GM19468 (cell line): ENCODE data around the gene CPNE6.
"Not testable (repeated sequence)": the region's sequence is repeated elsewhere in the genome, so short reads cannot be mapped to it uniquely, and the experiment has no call there.

Experiments
- ATAC-seq: cut with Tn5 transposase; IDR thresholded peaks from one replicate; pipeline ENCODE4 v1.9.1; 2021; ENCODE audit warnings: mild to moderate bottlenecking, moderate library complexity, moderate number of reproducible peaks; ENCODE audit not compliant: unreplicated experiment; ENCODE audit errors: extremely low read depth

CPNE6 gene

GRCh38 chr14:24098927-24099813 lies 27.8 kb downstream of the CPNE6 start:
- no peak for ATAC-seq

DNA sequence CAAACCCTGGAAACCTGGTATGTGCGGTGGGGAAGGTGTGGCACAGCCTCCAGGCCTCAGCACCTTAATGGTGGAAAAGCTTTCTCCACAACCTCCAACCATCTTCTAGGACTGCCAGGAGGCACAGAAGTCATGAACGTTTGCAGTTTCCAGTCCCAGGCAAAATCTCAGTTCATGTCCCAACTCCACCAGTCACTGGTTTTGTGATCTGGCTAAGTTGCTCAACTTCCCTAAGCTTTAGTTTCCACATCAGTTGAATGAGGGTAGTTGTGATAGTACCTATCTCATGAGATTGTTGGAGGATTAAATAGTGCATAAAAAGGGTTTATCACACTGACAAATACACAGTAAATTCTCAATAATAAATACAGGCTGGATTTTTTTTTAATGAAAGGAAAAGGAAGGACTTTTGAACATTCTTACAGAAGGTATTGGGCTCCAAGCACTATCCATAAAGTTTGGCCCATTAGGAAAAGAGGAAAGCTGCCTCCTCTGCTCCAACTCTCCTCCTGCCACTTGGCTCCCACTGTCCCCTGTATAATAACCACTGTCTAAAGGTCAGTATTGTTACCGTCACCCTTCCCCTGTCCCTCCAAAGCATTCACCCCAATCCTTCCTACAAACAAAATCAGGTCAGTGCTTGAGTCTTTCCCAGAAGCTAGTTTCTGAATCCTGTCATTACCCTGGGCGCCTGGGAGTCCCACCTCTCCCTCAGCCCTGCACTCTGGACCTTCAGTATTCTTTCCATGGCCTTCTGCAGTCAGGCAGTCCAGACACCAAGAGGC lies 29.0 kb downstream of the CPNE6 start:
- no peak for ATAC-seq

DNA sequence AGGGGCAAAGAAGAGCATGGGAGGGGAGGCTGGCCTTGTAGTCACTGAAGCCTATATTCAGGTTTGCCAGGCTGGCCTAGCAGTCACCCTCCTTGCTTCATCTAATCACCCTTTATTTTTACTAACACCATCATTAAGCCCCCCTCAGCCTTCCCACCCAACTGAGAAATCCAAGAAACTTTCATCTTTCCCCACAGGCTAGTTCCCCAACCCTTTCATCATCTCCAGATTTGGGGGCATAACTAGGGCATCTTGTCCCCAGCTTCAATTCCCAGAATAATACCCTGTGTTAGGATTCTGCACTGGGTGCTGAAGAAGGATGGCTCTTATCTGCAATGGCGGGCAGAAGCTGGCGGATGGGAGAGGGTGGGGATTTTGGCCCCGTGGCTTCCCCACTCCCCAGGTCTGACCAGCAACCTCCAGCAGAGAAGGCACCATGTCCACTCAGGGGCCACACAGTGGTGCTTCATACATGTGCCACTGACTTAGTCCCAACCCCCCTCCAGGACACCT lies 29.7 kb downstream of the CPNE6 start:
- ATAC-seq = no peak

GRCh38 chr14:24102357-24103048 lies 31.1 kb downstream of the CPNE6 start:
- ATAC-seq = no peak

DNA sequence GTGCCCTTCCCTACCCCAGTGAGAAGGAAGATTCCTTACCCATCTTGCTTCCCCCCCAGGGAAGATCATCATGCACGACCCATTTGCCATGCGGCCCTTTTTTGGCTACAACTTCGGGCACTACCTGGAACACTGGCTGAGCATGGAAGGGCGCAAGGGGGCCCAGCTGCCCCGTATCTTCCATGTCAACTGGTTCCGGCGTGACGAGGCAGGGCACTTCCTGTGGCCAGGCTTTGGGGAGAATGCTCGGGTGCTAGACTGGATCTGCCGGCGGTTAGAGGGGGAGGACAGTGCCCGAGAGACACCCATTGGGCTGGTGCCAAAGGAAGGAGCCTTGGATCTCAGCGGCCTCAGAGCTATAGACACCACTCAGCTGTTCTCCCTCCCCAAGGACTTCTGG lies 32.1 kb downstream of the CPNE6 start:
- no peak for ATAC-seq

DNA sequence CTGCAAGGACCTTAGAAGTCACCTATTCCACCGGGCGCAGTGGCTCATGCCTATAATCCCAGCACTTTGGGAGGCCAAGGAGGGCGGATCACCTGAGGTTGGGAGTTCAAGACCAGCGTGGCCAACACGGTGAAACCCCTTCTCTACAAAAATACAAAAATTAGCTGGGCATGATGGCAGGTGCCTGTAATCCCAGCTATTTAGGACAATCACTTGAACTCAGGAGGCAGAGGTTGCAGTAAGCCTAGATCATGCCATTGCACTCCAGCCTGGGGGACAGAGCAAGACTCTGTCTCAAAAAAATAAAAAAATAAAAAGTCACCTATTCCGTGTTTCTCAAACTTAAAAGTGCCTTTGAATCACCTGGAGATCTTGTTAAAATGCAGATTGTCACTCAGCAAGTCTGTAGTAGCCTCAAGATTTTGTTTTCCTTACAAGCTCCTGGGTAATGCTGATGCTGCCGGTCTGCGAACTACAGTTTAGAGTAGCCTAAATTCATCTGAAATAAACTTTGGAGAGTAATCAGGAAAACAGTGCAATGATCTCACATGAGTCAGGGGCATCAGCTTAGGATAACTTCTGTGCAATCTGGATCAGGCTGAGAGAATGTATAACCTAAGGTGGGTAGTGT lies 34.4 kb downstream of the CPNE6 start:
- not testable (repeated sequence) for ATAC-seq

GRCh38 chr14:24106672-24107271 lies 35.4 kb downstream of the CPNE6 start:
- no peak for ATAC-seq

DNA sequence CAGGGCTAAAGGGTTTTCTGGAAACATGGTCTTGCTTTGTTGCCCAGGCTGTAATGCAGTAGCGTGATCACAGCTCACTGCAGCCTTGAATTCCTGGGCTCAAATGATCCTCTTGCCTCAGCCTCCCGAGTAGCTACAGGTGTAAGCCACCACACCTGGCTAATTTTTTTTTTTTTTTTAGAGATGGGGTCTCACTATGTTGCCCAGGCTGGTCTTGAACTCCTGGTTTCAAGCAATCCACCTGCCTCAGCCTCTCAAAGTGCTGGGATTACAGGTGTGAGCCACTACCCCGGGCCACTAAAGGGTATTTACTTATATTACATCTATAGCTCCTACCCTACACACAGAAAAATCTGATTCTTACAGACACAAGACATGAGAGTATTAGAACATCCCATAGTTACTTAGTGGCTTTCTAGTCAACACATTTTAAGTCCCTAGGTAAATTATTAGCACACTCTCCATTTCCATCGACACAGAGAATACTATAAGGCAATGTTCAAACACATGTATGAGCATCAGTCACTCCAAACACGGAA lies 37.0 kb downstream of the CPNE6 start:
- ATAC-seq = no peak

DNA sequence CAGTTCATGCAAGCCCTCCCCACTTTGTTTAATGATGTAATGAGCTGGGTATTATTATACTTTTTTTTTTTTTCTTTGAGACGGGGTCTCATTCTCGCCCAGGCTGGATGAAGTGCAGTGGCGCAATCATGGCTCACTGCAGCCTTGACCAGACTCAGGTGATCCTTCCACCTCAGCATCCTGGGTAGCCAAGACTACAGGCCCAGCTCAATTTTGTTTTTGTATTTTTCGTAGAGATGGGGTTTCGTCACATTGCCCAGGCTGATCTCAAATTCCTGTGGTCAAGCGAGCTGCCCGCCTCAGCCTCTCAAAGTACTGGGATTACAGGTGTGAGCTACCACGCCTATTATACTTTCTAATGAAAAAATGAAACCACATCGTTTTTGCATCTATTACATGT lies 38.7 kb downstream of the CPNE6 start:
- ATAC-seq = no peak

DNA sequence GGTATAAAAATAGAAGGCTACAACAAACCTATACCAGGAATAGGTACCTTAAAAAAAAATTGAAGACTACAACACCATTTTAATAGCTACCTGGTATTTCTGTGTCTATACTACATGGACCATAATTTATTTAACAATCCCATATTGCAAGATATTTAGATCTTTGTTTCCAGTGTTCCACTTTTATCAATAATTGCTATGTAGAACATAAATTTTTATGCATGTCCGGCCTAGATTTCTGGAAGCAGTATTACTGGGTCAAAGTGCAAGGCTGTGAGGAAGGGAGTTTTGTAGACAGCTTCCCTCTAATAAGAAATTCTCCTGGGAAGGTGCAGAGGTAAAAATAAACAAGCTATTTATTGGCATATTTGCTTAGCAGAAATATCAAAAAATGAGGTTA lies 39.2 kb downstream of the CPNE6 start:
- no peak for ATAC-seq

DNA sequence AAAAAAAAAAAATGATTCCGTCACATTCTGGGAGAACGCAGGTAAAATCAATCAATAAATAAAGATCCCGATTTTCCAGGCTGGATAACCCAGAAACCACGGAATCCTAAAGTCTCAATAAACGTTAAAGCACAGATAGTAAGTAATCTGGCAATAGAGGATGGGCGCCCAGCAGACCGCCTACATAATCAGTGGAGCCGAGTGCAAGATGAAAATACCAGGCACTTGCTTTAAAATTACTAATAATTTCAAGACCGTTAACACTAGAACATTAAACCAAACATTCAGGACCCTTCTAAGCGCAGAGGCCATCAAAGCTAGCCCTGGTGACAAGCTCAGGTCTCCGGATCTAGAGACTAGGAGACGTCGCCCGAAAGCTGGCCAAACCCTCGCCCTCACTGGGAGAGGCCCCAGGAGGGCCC lies 42.0 kb downstream of the CPNE6 start:
- no peak for ATAC-seq

GRCh38 chr14:24113801-24114531 lies 42.6 kb downstream of the CPNE6 start:
- peak; percentile 6 for ATAC-seq

DNA sequence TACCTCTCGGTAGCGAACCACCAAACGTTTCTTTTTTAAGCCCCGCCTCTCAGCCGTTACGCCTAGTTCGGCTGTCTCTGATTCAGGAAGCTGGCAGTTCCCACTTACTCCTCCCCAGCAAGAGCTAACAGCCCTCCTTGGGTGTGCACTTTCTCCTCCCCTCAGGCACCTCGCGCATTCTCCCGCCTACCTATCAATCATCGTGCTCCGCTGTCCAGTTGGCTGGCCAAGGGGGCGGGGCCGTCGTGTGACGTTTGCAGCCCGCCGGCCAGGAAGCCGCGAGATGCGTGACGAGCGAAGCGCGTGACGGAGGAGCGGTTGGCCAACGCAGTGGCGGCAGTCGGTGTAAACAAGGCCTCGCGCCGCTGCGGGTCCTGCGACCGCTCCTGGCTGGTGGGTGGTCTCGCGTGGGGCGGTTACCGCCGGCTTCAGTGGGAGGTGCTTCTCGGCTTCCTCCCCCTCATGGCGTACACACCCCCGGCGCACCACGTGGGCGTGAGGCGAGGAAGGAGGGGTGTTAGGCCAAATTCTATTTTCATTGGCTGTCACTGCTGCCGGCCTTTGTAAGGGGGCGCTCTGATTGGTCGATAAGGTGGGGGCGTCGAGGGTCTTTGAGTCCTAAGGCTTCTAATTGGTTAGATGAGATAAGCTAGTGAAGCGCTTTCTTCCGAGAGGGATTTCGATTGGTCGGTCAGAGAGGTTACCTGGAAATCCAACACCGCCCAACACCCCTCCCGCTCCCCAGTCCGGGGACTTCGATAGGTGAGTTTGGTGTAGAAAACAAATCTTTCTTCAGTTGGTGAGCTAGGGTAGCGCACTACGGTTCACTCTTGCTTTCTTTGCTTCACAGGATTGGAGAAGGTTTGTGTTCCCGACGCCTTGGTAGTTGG lies 43.4 kb downstream of the CPNE6 start, which contains the start of the genes DCAF11 and NRL:
Gene DCAF11, plus strand, starts transcription at position 246 of the 890 bp plus-strand sequence. CDS start 818 bp downstream, outside the sequence.
Gene NRL, minus strand, starts transcription at position 418 of the 890 bp plus-strand sequence. CDS start 32,101 bp downstream, outside the sequence.
- ATAC-seq = peak; percentile 85

GRCh38 chr14:24115422-24116127 lies 44.2 kb downstream of the CPNE6 start:
- ATAC-seq = no peak

DNA sequence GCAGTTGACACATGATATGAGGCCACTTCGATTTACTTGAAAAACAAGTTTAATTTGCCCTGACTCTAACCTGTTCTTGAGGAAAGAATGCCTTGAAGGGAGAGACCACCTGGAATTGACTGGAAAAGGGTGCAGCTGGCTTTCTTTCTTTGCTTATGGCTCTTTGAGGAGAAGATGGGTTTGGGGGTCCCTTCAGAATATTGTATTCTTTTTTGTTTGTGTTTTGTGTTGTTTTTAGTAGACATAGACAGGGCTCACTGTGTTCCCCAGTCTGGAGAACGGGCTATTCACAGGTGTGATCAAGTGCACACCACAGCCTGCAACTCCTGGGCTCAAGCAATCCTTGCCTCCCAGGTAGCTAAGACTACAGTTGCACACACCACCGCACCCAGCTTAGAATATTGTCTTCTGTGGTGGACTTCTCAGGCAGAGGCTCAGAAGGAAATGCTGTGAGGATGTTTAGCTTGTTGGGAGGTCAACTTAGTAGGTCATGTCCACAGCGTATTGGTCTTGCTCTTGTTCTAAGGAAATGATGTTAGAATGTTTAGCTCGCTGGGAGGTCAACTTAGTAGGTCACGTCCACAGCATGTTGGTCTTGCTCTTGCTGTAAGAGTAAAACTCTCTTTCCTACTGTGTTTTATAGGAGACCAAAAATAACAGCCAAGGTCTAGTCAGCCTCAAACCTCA lies 44.9 kb downstream of the CPNE6 start:
- no peak for ATAC-seq

DNA sequence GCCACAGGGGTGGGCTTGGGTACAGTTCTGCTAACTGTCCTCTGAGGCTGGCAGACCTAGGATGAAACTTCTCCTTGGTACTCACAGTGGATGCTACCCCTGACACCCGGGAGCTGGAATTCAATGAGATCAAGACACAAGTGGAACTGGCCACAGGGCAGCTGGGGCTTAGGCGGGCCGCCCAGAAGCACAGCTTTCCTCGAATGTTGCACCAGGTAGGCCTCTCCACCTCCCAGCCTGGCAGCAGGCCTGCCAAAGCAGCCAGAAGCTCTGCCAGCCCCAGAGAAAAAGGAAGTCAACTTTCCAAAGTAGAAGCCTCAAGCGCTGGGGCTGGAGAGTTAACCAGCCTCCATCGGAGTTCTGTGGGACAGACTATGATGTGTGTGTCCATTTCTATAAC lies 45.8 kb downstream of the CPNE6 start:
- no peak for ATAC-seq
